H9 (cell line): ENCODE measurements around the gene TRAF5. TPM values are rescaled to one million over a fixed set of nuclear protein-coding genes. Genes with fewer than 3 reads are reported as not detected.

ENCODE experiments used
- DNase-seq: peaks from one replicate; pipeline ENCODE4 v3.0.0-alpha.2; 2017
- H2AFZ ChIP-seq: one replicate; pipeline ENCODE4 v1.6.1; 2013; ENCODE audit warnings: mild to moderate bottlenecking, low read length, control low read depth, moderate library complexity
- H2AK5ac ChIP-seq: 2 replicates; pipeline ENCODE4 v1.6.1; 2013; ENCODE audit warnings: low read length, control low read depth, mixed read lengths; ENCODE audit not compliant: insufficient read length
- H2BK120ac ChIP-seq: one replicate; pipeline ENCODE4 v1.6.1; 2013; ENCODE audit warnings: low read depth, mild to moderate bottlenecking, low read length, control low read depth, inconsistent platforms; ENCODE audit not compliant: poor library complexity, severe bottlenecking
- H2BK12ac ChIP-seq: 2 replicates; pipeline ENCODE4 v1.6.1; 2013; ENCODE audit warnings: low read length, control low read depth, mixed read lengths, low read depth; ENCODE audit not compliant: insufficient read length
- H2BK15ac ChIP-seq: 2 replicates; pipeline ENCODE4 v1.6.1; 2013; ENCODE audit warnings: low read depth, low read length, control low read depth
- H2BK20ac ChIP-seq: one replicate; pipeline ENCODE4 v1.6.1; 2013; ENCODE audit warnings: low read depth, mild to moderate bottlenecking, low read length, control low read depth, inconsistent platforms; ENCODE audit not compliant: poor library complexity, severe bottlenecking
- H2BK5ac ChIP-seq: 2 replicates; pipeline ENCODE4 v1.6.1; 2013; ENCODE audit warnings: low read length, control low read depth, mixed read lengths; ENCODE audit not compliant: insufficient read length
- H3K14ac ChIP-seq: 2 replicates; pipeline ENCODE4 v1.6.1; 2013; ENCODE audit warnings: low read length, control low read depth; ENCODE audit not compliant: insufficient read depth
- H3K18ac ChIP-seq: 2 replicates; pipeline ENCODE4 v1.6.1; 2013; ENCODE audit warnings: low read depth, mild to moderate bottlenecking, mixed read lengths, low read length, control low read depth; ENCODE audit not compliant: insufficient read length
- H3K23ac ChIP-seq: 2 replicates; pipeline ENCODE4 v1.6.1; 2013; ENCODE audit warnings: low read length, control low read depth, mixed read lengths, low read depth; ENCODE audit not compliant: insufficient read length
- H3K23me2 ChIP-seq: 2 replicates; pipeline ENCODE4 v1.6.1; 2013; ENCODE audit warnings: low read depth, mild to moderate bottlenecking, mixed read lengths, low read length, control low read depth; ENCODE audit not compliant: insufficient read length, poor library complexity, severe bottlenecking
- H3K27ac ChIP-seq: 2 replicates; pipeline ENCODE4 v1.5.1; 2013; ENCODE audit warnings: low read length, control low read depth, mixed read lengths, low read depth; ENCODE audit not compliant: insufficient read length
- H3K27me3 ChIP-seq: 2 replicates; pipeline ENCODE4 v1.6.1; 2013; ENCODE audit warnings: low read length, control low read depth, inconsistent platforms; ENCODE audit not compliant: insufficient read depth
- H3K4ac ChIP-seq: 2 replicates; pipeline ENCODE4 v1.6.1; 2013; ENCODE audit warnings: low read depth, mild to moderate bottlenecking, control low read depth, inconsistent platforms, low read length, moderate library complexity
- H3K4me1 ChIP-seq: 2 replicates; pipeline ENCODE4 v1.6.1; 2013; ENCODE audit warnings: low read length, control low read depth, inconsistent platforms; ENCODE audit not compliant: insufficient read depth
- H3K4me2 ChIP-seq: 2 replicates; pipeline ENCODE4 v1.6.1; 2013; ENCODE audit warnings: low read length, control low read depth, mixed read lengths; ENCODE audit not compliant: insufficient read length, insufficient read depth
- H3K56ac ChIP-seq: 2 replicates; pipeline ENCODE4 v1.6.1; 2013; ENCODE audit warnings: low read depth, mild to moderate bottlenecking, mixed read lengths, low read length, control low read depth; ENCODE audit not compliant: insufficient read length
- H3K79me1 ChIP-seq: 2 replicates; pipeline ENCODE4 v1.6.1; 2013; ENCODE audit warnings: low read depth, mild to moderate bottlenecking, moderate library complexity, low read length, control low read depth, inconsistent platforms; ENCODE audit not compliant: insufficient read depth, poor library complexity, severe bottlenecking
- H3K79me2 ChIP-seq: 2 replicates; pipeline ENCODE4 v1.6.1; 2013; ENCODE audit warnings: low read length, control low read depth, inconsistent platforms; ENCODE audit not compliant: insufficient read depth
- H3K9ac ChIP-seq: 2 replicates; pipeline ENCODE4 v1.6.1; 2013; ENCODE audit warnings: low read length, control low read depth, mixed read lengths; ENCODE audit not compliant: insufficient read length; ENCODE audit errors: extremely low read depth
- H3K9me3 ChIP-seq: one replicate; pipeline ENCODE4 v1.6.1; 2013; ENCODE audit warnings: low read depth, low read length, inconsistent platforms; ENCODE audit not compliant: control insufficient read depth
- H3T11ph ChIP-seq: one replicate; pipeline ENCODE4 v1.6.1; 2013; ENCODE audit warnings: mild to moderate bottlenecking, low read length, control low read depth, inconsistent platforms
- H4K20me1 ChIP-seq: one replicate; pipeline ENCODE4 v1.6.1; 2013; ENCODE audit not compliant: control insufficient read depth, insufficient read length, insufficient read depth
- H4K5ac ChIP-seq: 2 replicates; pipeline ENCODE4 v1.6.1; 2013; ENCODE audit warnings: low read depth, mild to moderate bottlenecking, mixed read lengths, low read length, control low read depth; ENCODE audit not compliant: insufficient read length
- H4K8ac ChIP-seq: replicated peaks from 2 replicates; pipeline ENCODE4 v1.6.1; 2013; ENCODE audit warnings: low read length, control low read depth, mixed read lengths, low read depth; ENCODE audit not compliant: insufficient read length
- H4K91ac ChIP-seq: 2 replicates; pipeline ENCODE4 v1.6.1; 2013; ENCODE audit warnings: low read depth, mild to moderate bottlenecking, moderate library complexity, mixed read lengths, low read length, control low read depth; ENCODE audit not compliant: insufficient read length
- H3K27ac Mint-ChIP-seq, 3 experiments: 2 replicates in 2 of 3; 3 replicates in 1 of 3; pipeline ENCODE4 v1.8.0; 2020 to 2021; ENCODE audit warnings: mixed read lengths in 3 of 3, mild to moderate bottlenecking in 1 of 3, moderate library complexity in 1 of 3
- H3K27me3 Mint-ChIP-seq: 2 replicates; pipeline ENCODE4 v1.8.0; 2021; ENCODE audit warnings: low read depth, mild to moderate bottlenecking, moderate library complexity, mixed read lengths
- H3K36me3 Mint-ChIP-seq, 3 experiments: 2 replicates in 2 of 3; 3 replicates in 1 of 3; pipeline ENCODE4 v1.8.0; 2020 to 2021; ENCODE audit warnings: low read depth in 3 of 3, mixed read lengths in 3 of 3; ENCODE audit not compliant: insufficient read depth in 1 of 3
- H3K4me1 Mint-ChIP-seq, 2 experiments: 2 replicates each; pipeline ENCODE4 v1.8.0; 2020; ENCODE audit warnings: mixed read lengths in 2 of 2
- H3K4me3 Mint-ChIP-seq, 2 experiments: 2 replicates in 1 of 2; 3 replicates in 1 of 2; pipeline ENCODE4 v1.8.0; 2020 to 2021; ENCODE audit warnings: mild to moderate bottlenecking in 2 of 2, mixed read lengths in 2 of 2, moderate library complexity in 1 of 2
- H3K9me3 Mint-ChIP-seq, 2 experiments: 2 replicates in 1 of 2; 3 replicates in 1 of 2; pipeline ENCODE4 v1.8.0; 2020; ENCODE audit warnings: mild to moderate bottlenecking in 2 of 2, mixed read lengths in 2 of 2, moderate library complexity in 1 of 2
- CTCF ChIP-seq: fragments of 200-600 bp; sonication (generic); conservative IDR thresholded peaks from 3 replicates; pipeline ENCODE4 v1.8.0; 2021; ENCODE audit warnings: antibody characterized with exemption, mild to moderate bottlenecking
- WGBS: extraction: QIAGEN DNeasy Blood & Tissue Kit; methylation state at CpG from one replicate; pipeline ENCODE4 v1.1.7; 2013; ENCODE audit warnings: missing lambda C conversion rate, low lambda C conversion rate, mixed read lengths; ENCODE audit not compliant: insufficient read length; ENCODE audit errors: extremely low coverage; 5-methylcytosine and 5-hydroxymethylcytosine counted together
- total RNA-seq: library from RNA; stranded (reverse); gene quantifications from 2 replicates; pipeline ENCODE4 v1.2.1, GENCODE V29; 2021

Gene TRAF5
- total RNA-seq, 1 experiment from 2014 or later, result 19.1 TPM

- no peaks in the 10 kb centered on the region for H3K9me3 Mint-ChIP-seq
- H2AK5ac ChIP-seq, result no peak overlapping the region
These were observed 41.4 kb upstream of the TRAF5 start for GRCh38 chr1:211285196-211285595.

More at GRCh38 chr1:211285196-211285595, 41.4 kb upstream of the TRAF5 start:
- H3K18ac ChIP-seq, result no peak overlapping the region
- no peak overlapping the region for H3K4me2 ChIP-seq
- H2BK5ac ChIP-seq, result no peak overlapping the region
- H3K4me1 ChIP-seq, result no peaks in the 10 kb centered on the region
- H2BK15ac ChIP-seq, result no peak overlapping the region
- H3K4me1 Mint-ChIP-seq, result no peaks in the 10 kb centered on the region
- no peaks in the 10 kb centered on the region for H4K20me1 ChIP-seq
- no peak overlapping the region for H3K56ac ChIP-seq
- no peaks in the 10 kb centered on the region for H3K27me3 ChIP-seq
- DNase-seq, result no peak
- H3T11ph ChIP-seq, result no peak overlapping the region
- no peak overlapping the region for H3K27ac Mint-ChIP-seq
- H3K9ac ChIP-seq, result no peak overlapping the region
- no peak overlapping the region for H3K4me3 Mint-ChIP-seq
- no peak overlapping the region for H4K5ac ChIP-seq
- H3K4ac ChIP-seq, result no peak overlapping the region
- H2BK120ac ChIP-seq, result no peak overlapping the region
- no peak overlapping the region for H3K23ac ChIP-seq
- no peak overlapping the region for H3K14ac ChIP-seq
- H3K36me3 Mint-ChIP-seq, result peaks cover 5 to 36% (median 19%) of the 10 kb centered on the region in 3 experiments; a peak in 6 of 7 replicates
- no peaks in the 10 kb centered on the region for H3K27me3 Mint-ChIP-seq
- no peak for TF ChIP-seq CTCF
- H4K8ac ChIP-seq, result no peak overlapping the region
- H2AFZ ChIP-seq, result no peak overlapping the region
- H3K23me2 ChIP-seq, result no peaks in the 10 kb centered on the region
- no CpG with 5 or more reads among the region's 4 CpGs for WGBS
- H3K79me1 ChIP-seq, result no peaks in the 10 kb centered on the region
- H2BK20ac ChIP-seq, result no peak overlapping the region
- no peak overlapping the region for H2BK12ac ChIP-seq
- H4K91ac ChIP-seq, result no peak overlapping the region
- no peaks in the 10 kb centered on the region for H3K9me3 ChIP-seq
- no peaks in the 10 kb centered on the region for H3K79me2 ChIP-seq
- H3K27ac ChIP-seq, result no peak overlapping the region
